MV-4-11 (cell line): ENCODE data around the gene ATP1A4.
"Not testable (repeated sequence)": the region's sequence is repeated elsewhere in the genome, so short reads cannot be mapped to it uniquely, and the experiment has no call there.

Experiments used
- DNase-seq: peaks from one replicate; lab custom pipeline; 2025; lab: John Stamatoyannopoulos, UW

Gene ATP1A4

GRCh38 chr1:160151303-160151702, at the start of gene ATP1A4:
Gene ATP1A4, plus strand, starts transcription at chr1:160151603. Its CDS starts 438 bp downstream, at chr1:160152041.
- no peak for DNase-seq

- DNase-seq: no peak
Measured at GRCh38 chr1:160101717-160102522, 49.5 kb upstream of the ATP1A4 start.

- no peak for DNase-seq
Measured at GRCh38 chr1:160103658-160104408, 47.6 kb upstream of the ATP1A4 start.

- peak; percentile 29 for DNase-seq
Measured at GRCh38 chr1:160104486-160104885, 46.9 kb upstream of the ATP1A4 start.

- no peak for DNase-seq
Measured at GRCh38 chr1:160105155-160105554, 46.2 kb upstream of the ATP1A4 start.

GRCh38 chr1:160107512-160107911, 43.9 kb upstream of the ATP1A4 start:
- DNase-seq: no peak

GRCh38 chr1:160108888-160109662, 42.3 kb upstream of the ATP1A4 start:
- DNase-seq: peak; percentile 79

GRCh38 chr1:160109686-160110085, 41.7 kb upstream of the ATP1A4 start:
- no peak for DNase-seq

GRCh38 chr1:160111462-160111861, 39.9 kb upstream of the ATP1A4 start:
- not testable (repeated sequence) for DNase-seq

- DNase-seq: no peak
Measured at GRCh38 chr1:160112357-160112756, 39.0 kb upstream of the ATP1A4 start.

GRCh38 chr1:160113407-160113806, 38.0 kb upstream of the ATP1A4 start:
- no peak for DNase-seq

- no peak for DNase-seq
Measured at GRCh38 chr1:160114085-160114484, 37.3 kb upstream of the ATP1A4 start.

- DNase-seq: no peak
Measured at GRCh38 chr1:160115545-160116282, 35.7 kb upstream of the ATP1A4 start, which contains the start of gene ATP1A2. Gene ATP1A2, plus strand, starts transcription at chr1:160115759. Its CDS starts 103 bp downstream, at chr1:160115862.

GRCh38 chr1:160116283-160117147, 34.9 kb upstream of the ATP1A4 start:
- no peak for DNase-seq

- no peak for DNase-seq
Measured at GRCh38 chr1:160117300-160117699, 34.1 kb upstream of the ATP1A4 start.

GRCh38 chr1:160117709-160118183, 33.7 kb upstream of the ATP1A4 start:
- no peak for DNase-seq

- no peak for DNase-seq
Measured at GRCh38 chr1:160118928-160119327, 32.5 kb upstream of the ATP1A4 start.

GRCh38 chr1:160120797-160121196, 30.6 kb upstream of the ATP1A4 start:
- DNase-seq: no peak

- DNase-seq: no peak
Measured at GRCh38 chr1:160121388-160121787, 30.0 kb upstream of the ATP1A4 start.

- no peak for DNase-seq
Measured at GRCh38 chr1:160122978-160123495, 28.4 kb upstream of the ATP1A4 start.
